Measurements from ENCODE around the gene TOMM40. TPM values are rescaled to one million over a fixed set of nuclear protein-coding genes. Genes with fewer than 3 reads are reported as not detected.
"Not testable (repeated sequence)": the region's sequence is repeated elsewhere in the genome, so short reads cannot be mapped to it uniquely, and the experiment has no call there.

The TOMM40 gene
- 57.6 TPM for total RNA-seq

- DNase-seq (ENCODE audit: low read depth in 2 of 3, low spot score in 2 of 3): peak in 1 of 3 donors; percentile 100
These were observed at the start of gene TOMM40 for GRCh38 chr19:44891016-44891882. Gene TOMM40 (plus strand): TSS chr19:44891254. CDS start chr19:44891416, 162 bp downstream.

DNA sequence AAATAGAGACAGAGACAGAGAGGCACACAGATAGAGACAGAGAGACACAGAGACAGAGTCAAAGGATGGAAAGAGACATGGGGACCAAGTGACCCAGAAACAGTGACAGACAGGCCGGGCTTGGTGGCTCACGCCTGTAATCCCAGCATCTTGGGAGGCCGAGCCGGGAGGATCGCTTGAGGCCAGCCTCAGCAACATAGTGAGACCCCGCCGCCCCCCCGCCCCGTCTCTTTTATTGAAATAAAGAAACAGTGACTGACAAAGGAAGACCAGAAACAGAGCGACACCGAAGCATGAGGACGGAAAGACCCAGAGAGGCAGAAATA lies 45.8 kb upstream of the TOMM40 start:
- DNase-seq (ENCODE audit: low read depth in 2 of 3, low spot score in 2 of 3): no peak

DNA sequence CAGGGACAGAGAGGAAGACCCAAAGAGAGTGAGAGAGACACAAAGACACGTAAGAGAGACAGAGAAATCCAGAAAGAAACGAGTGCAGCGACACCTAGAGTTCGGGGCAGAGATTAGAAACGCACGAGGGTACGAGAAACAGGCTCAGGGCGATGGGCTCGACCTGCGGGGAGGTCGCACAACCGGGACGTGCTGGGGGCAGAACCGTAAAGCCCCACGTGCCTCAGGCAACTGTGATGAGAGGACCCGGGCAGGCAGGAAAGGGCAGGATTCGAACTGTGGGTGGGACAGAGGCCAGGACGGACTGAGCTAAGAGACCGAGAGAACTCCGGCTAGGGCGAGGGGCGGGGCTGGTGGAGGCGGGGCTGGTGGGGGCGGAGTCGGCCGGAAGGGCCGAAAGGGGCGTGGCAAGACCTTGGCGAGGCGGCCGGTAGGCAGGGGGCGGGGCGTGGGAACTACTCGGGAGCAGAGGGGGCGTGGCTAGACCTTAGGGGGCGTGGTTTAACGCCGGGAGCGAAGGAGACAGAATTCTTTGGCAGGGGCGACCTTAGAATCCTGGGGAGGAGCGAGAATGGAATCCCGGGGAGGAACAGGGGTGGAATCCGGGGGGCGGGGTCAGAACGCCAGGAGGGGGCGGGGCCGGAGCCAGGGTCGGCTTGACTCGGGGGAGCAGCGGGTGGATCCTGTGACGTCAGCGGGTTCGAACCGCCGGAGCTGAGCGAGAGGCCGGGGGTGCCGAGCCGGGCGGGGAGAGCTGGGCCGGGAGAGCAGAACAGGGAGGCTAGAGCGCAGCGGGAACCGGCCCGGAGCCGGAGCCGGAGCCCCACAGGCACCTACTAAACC lies 45.2 kb upstream of the TOMM40 start, which contains the start of gene NECTIN2:
Gene NECTIN2, plus strand, starts transcription at position 686 of the 843 bp plus-strand sequence. CDS start 229 bp downstream, outside the sequence.
- peak; percentile 54 to 97 (median 95) for DNase-seq (ENCODE audit: low read depth in 2 of 3, low spot score in 2 of 3)

DNA sequence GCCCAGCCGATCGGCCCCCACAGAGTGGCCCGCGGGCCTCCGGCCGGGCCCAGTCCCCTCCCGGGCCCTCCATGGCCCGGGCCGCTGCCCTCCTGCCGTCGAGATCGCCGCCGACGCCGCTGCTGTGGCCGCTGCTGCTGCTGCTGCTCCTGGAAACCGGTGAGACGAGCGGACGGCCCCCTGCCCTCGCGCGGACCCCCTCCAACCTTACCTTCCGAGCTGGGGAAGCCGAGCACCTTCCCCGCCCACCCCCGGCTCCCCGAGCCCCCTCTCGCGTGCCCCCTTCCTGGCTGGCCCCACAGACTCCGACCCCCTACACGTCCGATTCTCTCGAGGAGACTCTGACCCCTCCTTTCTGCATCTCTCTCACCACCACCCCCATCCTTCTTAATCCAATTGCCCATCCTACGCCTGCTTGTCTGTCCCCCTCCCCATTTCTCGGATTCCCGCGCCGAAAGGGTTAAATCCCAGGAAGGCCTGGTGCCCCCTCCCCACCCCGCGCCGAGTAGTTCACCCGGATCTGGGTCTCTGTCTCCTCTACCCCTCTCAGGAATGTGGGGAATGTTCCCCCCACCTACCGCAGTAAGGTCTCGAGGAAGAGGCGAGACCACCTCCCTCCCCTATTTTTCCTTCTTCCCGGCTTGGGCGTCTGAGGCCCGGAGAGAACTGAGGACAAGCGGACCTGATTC lies 44.5 kb upstream of the TOMM40 start:
- DNase-seq (ENCODE audit: low read depth in 2 of 3, low spot score in 2 of 3): no peak

- no peak for DNase-seq (ENCODE audit: low read depth in 2 of 3, low spot score in 2 of 3)
These were observed 43.7 kb upstream of the TOMM40 start for GRCh38 chr19:44847144-44848035.

GRCh38 chr19:44848036-44848811 lies 42.8 kb upstream of the TOMM40 start:
- DNase-seq (ENCODE audit: low read depth in 2 of 3, low spot score in 2 of 3): no peak

DNA sequence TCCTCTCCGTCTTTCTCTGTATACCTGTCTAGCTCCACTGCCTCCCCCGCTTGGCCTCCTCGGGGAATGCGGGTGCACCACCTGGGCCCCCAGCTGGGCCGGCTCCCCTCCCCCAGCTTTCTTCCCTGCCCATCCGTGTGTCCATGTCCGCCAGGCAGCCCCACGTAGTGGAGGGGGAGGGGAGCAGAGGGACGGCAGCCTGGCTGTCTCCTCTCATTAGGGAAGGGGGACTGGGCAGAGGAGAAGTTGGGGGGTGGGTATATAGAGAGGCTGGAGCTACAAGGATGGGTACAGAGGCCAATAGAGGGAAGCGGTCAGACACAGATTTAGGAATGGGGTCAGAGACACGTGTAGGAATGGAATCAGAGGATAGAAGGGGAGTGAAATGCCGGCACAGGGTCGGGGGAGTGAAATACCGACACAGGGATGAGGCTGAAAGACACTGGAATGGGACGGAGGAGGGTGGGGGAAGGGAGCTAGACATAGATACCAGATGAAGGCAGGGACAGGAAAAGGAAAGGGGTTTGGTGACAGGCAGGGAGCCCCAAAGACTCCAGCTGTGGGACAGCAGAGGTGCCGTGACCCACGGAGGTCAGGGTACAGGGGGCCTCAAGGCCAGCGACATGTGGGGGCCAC lies 42.1 kb upstream of the TOMM40 start:
- no peak for DNase-seq (ENCODE audit: low read depth in 2 of 3, low spot score in 2 of 3)

- no peak for DNase-seq (ENCODE audit: low read depth in 2 of 3, low spot score in 2 of 3)
These were observed 40.4 kb upstream of the TOMM40 start for GRCh38 chr19:44850641-44851109.

DNA sequence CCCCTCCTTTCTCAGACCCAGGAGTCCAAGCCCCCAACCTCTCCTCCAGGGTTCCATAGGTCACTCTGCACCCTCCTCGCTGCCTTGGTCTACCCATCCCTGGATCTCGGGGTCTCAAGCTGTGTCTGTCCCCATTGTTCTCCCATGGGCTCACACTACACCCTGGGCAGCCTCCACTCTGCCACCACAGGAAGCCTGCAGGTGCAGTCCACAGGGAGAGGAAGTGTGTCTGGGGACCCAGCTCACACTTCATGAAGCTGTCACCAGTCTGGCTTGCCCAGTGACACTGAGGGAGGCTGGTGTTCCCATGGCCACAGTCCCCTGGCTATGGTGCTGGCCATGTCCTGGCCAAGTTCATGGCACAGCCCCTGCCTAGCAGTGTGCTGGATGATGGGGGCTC lies 39.6 kb upstream of the TOMM40 start:
- peak in 1 of 3 donors; percentile 73 for DNase-seq (ENCODE audit: low read depth in 2 of 3, low spot score in 2 of 3)

DNA sequence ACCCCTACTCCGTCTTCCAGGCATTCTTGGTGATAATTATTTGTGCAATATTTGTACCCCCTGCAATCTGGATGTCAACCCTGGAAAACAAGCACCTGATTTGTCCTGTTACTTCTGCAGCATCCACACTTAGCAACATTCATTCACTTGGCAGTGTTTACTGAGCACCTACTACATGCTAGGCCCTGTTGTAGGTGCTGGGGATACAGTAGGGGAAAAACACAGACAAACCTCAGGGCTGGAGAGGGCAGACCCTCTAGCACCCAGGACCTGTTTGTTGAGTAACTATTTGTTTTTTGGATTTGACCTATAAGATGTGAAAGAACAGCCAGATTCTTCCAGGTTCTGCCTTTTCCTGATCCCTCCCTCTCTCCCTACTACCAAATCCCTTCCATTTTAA lies 35.4 kb upstream of the TOMM40 start:
- DNase-seq (ENCODE audit: low read depth in 2 of 3, low spot score in 2 of 3): no peak

GRCh38 chr19:44856421-44857083 lies 34.5 kb upstream of the TOMM40 start:
- peak in 1 of 3 donors; percentile 63 for DNase-seq (ENCODE audit: low read depth in 2 of 3, low spot score in 2 of 3)

GRCh38 chr19:44857837-44858236 lies 33.2 kb upstream of the TOMM40 start:
- no peak for DNase-seq (ENCODE audit: low read depth in 2 of 3, low spot score in 2 of 3)

- not testable (repeated sequence) for DNase-seq (ENCODE audit: low read depth in 2 of 3, low spot score in 2 of 3)
These were observed 29.5 kb upstream of the TOMM40 start for GRCh38 chr19:44861576-44861975.

- no peak for DNase-seq (ENCODE audit: low read depth in 2 of 3, low spot score in 2 of 3)
These were observed 27.1 kb upstream of the TOMM40 start for GRCh38 chr19:44863990-44864389.

GRCh38 chr19:44865196-44865767 lies 25.8 kb upstream of the TOMM40 start:
- no peak for DNase-seq (ENCODE audit: low read depth in 2 of 3, low spot score in 2 of 3)

GRCh38 chr19:44866664-44867063 lies 24.4 kb upstream of the TOMM40 start:
- no peak for DNase-seq (ENCODE audit: low read depth in 2 of 3, low spot score in 2 of 3)

GRCh38 chr19:44867578-44867977 lies 23.5 kb upstream of the TOMM40 start:
- DNase-seq (ENCODE audit: low read depth in 2 of 3, low spot score in 2 of 3): no peak

Data from hematopoietic multipotent progenitor cell (in vitro differentiated cells).